ENCODE results near the gene RIN3.

RIN3 gene

DNA sequence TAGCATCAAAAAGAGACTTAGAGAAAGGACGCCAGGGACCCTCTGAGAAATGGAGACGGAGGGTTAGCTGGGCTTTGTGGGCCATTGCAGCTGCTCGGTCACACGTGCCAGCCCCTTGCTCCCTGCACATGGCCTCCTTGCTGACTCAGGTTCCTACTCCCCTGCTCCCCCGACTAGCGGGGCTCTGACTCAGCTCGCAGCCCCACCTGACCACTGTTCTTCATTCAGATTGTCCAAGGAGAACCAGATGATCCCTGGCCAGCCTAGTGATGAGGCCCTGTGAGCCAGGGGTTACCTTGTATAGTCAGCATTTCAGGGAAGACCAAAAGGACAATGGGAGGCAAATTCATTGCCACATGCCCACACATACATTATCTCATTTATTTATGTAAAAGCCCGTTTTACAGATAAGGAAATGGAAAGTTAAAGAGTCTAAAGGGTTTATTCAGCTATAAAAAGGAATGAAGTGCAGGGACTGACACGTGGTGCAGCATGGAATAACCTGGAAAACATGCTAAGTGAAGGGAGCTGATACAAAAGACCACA lies 131.5 kb downstream of the RIN3 start:
- H3K9ac ChIP-seq = peak overlapping the region in 1 of 11 experiments; percentile 16; a peak in 1 of 22 replicates
- peak overlapping the region in 5 of 11 experiments; percentile 23 to 100 (median 97); a peak in 11 of 22 replicates for H3K4me2 ChIP-seq
- no peaks in the 10 kb centered on the region for H4K20me1 ChIP-seq
- peaks cover 10 to 42% (median 21%) of the 10 kb centered on the region in 11 experiments; a peak in 18 of 22 replicates for H3K36me3 ChIP-seq
- H3K27ac ChIP-seq = peak overlapping the region in 6 of 11 experiments; percentile 23 to 99 (median 96); a peak in 10 of 22 replicates
- H3K27me3 ChIP-seq = no peaks in the 10 kb centered on the region
- H3K4me1 ChIP-seq = peaks cover 25 to 72% (median 56%) of the 10 kb centered on the region in 10 experiments
- TF ChIP-seq Cebpa-rat (IDR thresholded peaks at IDR 0.05) = no peak
- peaks cover 8 to 16% (median 11%) of the 10 kb centered on the region in 11 experiments for H3K9me3 ChIP-seq (replicated peaks in 1 of 11)
- H3K4me3 ChIP-seq = peak overlapping the region in 1 of 10 experiments; percentile 6; a peak in 1 of 20 replicates

DNA sequence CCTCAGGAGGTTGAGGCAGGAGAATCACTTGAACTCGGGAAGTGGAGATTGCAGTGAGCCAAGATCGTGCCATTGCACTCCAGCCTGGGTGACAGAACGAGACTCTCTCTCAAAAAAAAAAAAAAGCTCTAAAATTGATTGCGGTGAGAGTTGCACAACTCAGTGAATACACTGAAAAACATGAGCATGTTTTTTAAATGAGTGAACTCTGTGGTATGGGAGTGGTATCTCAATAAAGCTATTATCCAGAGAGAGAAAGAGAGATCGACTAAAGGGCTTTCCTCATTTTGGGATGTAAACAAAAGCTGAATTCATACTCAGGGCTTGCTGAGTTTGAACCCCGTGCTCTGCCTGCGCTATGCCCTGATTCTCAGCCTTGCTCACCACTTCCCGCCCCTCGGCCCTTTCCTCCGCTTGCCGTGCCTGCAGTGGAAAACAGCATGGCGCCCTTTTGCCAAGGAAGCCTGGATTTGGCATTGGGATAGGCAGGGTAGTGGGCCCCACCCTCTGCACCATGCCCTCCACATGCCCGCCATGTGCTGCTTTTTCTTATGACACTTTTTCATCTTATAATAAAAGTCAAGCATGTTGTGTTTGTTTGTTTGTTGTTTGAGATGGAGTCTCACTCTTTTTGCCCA lies 132.4 kb downstream of the RIN3 start:
- peak overlapping the region in 10 of 11 experiments; percentile 81 to 100 (median 96); a peak in 17 of 22 replicates for H3K4me2 ChIP-seq
- peak overlapping the region in 3 of 11 experiments; percentile 5 to 89 (median 34); a peak in 5 of 22 replicates for H3K9ac ChIP-seq
- peaks cover 34 to 79% (median 65%) of the 10 kb centered on the region in 10 experiments for H3K4me1 ChIP-seq
- no peaks in the 10 kb centered on the region for H4K20me1 ChIP-seq
- peak in 3 of 11 experiments; percentile 13 to 35 (median 34); a peak in 2 of 22 replicates for TF ChIP-seq Cebpa-rat (IDR thresholded peaks at IDR 0.05)
- H3K4me3 ChIP-seq = no peak overlapping the region; a peak in 1 of 20 replicates
- H3K27ac ChIP-seq = peak overlapping the region in 8 of 11 experiments; percentile 40 to 99 (median 94); a peak in 14 of 22 replicates
- H3K36me3 ChIP-seq = peaks cover 10 to 42% (median 21%) of the 10 kb centered on the region in 11 experiments; a peak in 18 of 22 replicates
- H3K9me3 ChIP-seq (replicated peaks in 1 of 11) = peaks cover 8 to 16% (median 11%) of the 10 kb centered on the region in 11 experiments
- no peaks in the 10 kb centered on the region for H3K27me3 ChIP-seq

- Histone ChIP-seq H4K20me1 (no peaks in the 10 kb centered on the region), H3K27me3 (peaks cover 0 to 3% (median 0%) of the 10 kb centered on the region in 11 experiments; a peak in 9 of 22 replicates), H3K36me3 (peaks cover 10 to 32% (median 21%) of the 10 kb centered on the region in 11 experiments; a peak in 18 of 22 replicates), H3K27ac (peak overlapping the region; percentile 45 to 99 (median 94); a peak in 21 of 22 replicates), H3K9me3 (replicated peaks in 1 of 11) (peaks cover 8 to 16% (median 11%) of the 10 kb centered on the region in 11 experiments), H3K4me3 (peak overlapping the region in 1 of 10 experiments; percentile 43; a peak in 1 of 20 replicates), H3K4me2 (peak overlapping the region; percentile 22 to 100 (median 96)), H3K9ac (peak overlapping the region in 10 of 11 experiments; percentile 1 to 93 (median 82); a peak in 16 of 22 replicates), H3K4me1 (peaks cover 45 to 75% (median 69%) of the 10 kb centered on the region in 10 experiments)
- TF ChIP-seq Cebpa-rat (IDR thresholded peaks at IDR 0.05) = no peak
Observed at GRCh38 chr14:92646952-92647796, 133.6 kb downstream of the RIN3 start.

DNA sequence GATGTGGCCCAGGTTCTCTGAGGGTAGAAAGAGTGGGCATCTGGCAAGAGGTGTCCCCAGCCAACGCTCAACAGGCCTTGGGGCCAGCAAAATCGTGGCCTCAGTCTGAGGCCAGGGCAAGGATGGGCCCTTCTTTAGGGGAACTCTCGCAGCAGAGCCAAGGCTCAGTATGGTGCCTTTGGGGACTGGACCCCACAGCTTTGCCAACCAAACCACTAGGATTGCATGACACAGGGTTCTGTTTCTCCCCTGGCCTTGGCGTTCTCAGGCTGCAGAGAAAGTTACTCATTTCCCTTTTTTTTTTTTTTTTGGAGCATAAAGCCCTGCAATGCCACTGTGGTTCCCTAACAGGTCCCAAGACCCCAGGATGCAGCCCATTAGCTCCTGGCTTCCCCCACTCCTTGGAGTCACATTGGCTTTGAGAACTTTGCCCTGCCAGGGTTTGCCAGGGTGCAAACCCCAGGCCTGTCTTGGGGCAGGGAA lies 134.3 kb downstream of the RIN3 start:
- Histone ChIP-seq H3K9me3 (replicated peaks in 1 of 11) (peaks cover 8 to 16% (median 11%) of the 10 kb centered on the region in 11 experiments), H4K20me1 (peaks cover 0 to 4% (median 0%) of the 10 kb centered on the region in 11 experiments; a peak in 3 of 22 replicates), H3K4me2 (peak overlapping the region; percentile 22 to 100 (median 96)), H3K4me3 (peak overlapping the region in 1 of 10 experiments; percentile 43; a peak in 4 of 20 replicates), H3K27ac (peak overlapping the region; percentile 45 to 99 (median 94); a peak in 21 of 22 replicates), H3K4me1 (peaks cover 52 to 75% (median 72%) of the 10 kb centered on the region in 10 experiments), H3K36me3 (peaks cover 10 to 25% (median 17%) of the 10 kb centered on the region in 11 experiments; a peak in 19 of 22 replicates), H3K9ac (peak overlapping the region; percentile 1 to 93 (median 82); a peak in 18 of 22 replicates), H3K27me3 (peaks cover 0 to 10% (median 5%) of the 10 kb centered on the region in 11 experiments; a peak in 12 of 22 replicates)
- TF ChIP-seq Cebpa-rat (IDR thresholded peaks at IDR 0.05) = peak in 7 of 11 experiments; percentile 12 to 68 (median 58); a peak in 8 of 22 replicates

DNA sequence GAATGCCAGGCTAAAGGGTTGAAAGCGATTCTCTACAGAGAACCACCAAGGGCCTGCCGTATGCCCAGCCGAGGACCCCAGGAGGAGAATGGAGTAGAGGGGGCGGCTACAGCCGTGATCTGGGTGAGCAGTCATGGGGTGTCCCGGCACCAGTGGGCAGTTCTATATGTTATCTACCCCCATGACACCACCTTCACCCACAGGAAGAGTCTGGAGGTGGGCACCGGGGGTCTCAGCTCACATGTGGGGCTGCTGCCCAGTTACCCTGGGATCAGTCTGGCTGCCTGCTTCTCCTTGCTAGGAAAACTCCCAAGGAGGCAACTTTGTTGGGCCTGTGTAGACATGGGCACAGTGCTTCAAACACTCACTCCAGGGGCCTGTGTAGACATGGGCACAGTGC lies 135.5 kb downstream of the RIN3 start:
- Histone ChIP-seq H4K20me1 (peaks cover 0 to 16% (median 0%) of the 10 kb centered on the region in 11 experiments; a peak in 4 of 22 replicates), H3K9me3 (replicated peaks in 1 of 11) (peaks cover 8 to 16% (median 11%) of the 10 kb centered on the region in 11 experiments), H3K27me3 (peaks cover 0 to 21% (median 11%) of the 10 kb centered on the region in 11 experiments; a peak in 14 of 22 replicates), H3K4me1 (peaks cover 56 to 87% (median 76%) of the 10 kb centered on the region in 10 experiments), H3K9ac (peak overlapping the region in 10 of 11 experiments; percentile 77 to 93 (median 85); a peak in 18 of 22 replicates), H3K4me2 (peak overlapping the region; percentile 73 to 100 (median 96); a peak in 21 of 22 replicates), H3K27ac (peak overlapping the region; percentile 78 to 99 (median 94)), H3K4me3 (no peak overlapping the region), H3K36me3 (peaks cover 10 to 26% (median 16%) of the 10 kb centered on the region in 11 experiments; a peak in 18 of 22 replicates)
- no peak for TF ChIP-seq Cebpa-rat (IDR thresholded peaks at IDR 0.05)

GRCh38 chr14:92649934-92650545 lies 136.5 kb downstream of the RIN3 start:
- peak; percentile 92 to 100 (median 99) for TF ChIP-seq Cebpa-rat (IDR thresholded peaks at IDR 0.05)
- H3K4me2 ChIP-seq = peak overlapping the region; percentile 73 to 100 (median 96)
- peaks cover 3 to 25% (median 10%) of the 10 kb centered on the region in 11 experiments; a peak in 18 of 22 replicates for H3K36me3 ChIP-seq
- H3K4me1 ChIP-seq = peaks cover 56 to 91% (median 74%) of the 10 kb centered on the region in 10 experiments
- peaks cover 0 to 26% (median under 1%) of the 10 kb centered on the region in 11 experiments; a peak in 8 of 22 replicates for H4K20me1 ChIP-seq
- peaks cover 5 to 8% (median 5%) of the 10 kb centered on the region in 11 experiments for H3K9me3 ChIP-seq (replicated peaks in 1 of 11)
- peak overlapping the region; percentile 78 to 99 (median 94) for H3K27ac ChIP-seq
- H3K27me3 ChIP-seq = peaks cover 0 to 24% (median 11%) of the 10 kb centered on the region in 11 experiments; a peak in 14 of 22 replicates
- peak overlapping the region in 7 of 10 experiments; percentile 4 to 95 (median 82); a peak in 11 of 20 replicates for H3K4me3 ChIP-seq
- H3K9ac ChIP-seq = peak overlapping the region; percentile 68 to 93 (median 83)

GRCh38 chr14:92650581-92651105 lies 137.1 kb downstream of the RIN3 start:
- peak overlapping the region; percentile 78 to 99 (median 94) for H3K27ac ChIP-seq
- H3K36me3 ChIP-seq = peaks cover 0 to 25% (median 5%) of the 10 kb centered on the region in 11 experiments; a peak in 9 of 22 replicates
- peaks cover 56 to 94% (median 74%) of the 10 kb centered on the region in 10 experiments for H3K4me1 ChIP-seq
- H4K20me1 ChIP-seq = peaks cover 0 to 32% (median 6%) of the 10 kb centered on the region in 11 experiments; a peak in 9 of 22 replicates
- TF ChIP-seq Cebpa-rat (IDR thresholded peaks at IDR 0.05) = no peak
- peaks cover 0 to 2% (median 0%) of the 10 kb centered on the region in 11 experiments; a peak in 5 of 22 replicates for H3K9me3 ChIP-seq (replicated peaks in 1 of 11)
- peak overlapping the region; percentile 68 to 93 (median 83) for H3K9ac ChIP-seq
- H3K4me2 ChIP-seq = peak overlapping the region; percentile 73 to 100 (median 96)
- H3K4me3 ChIP-seq = peak overlapping the region in 7 of 10 experiments; percentile 4 to 95 (median 82); a peak in 12 of 20 replicates
- peaks cover 0 to 24% (median 11%) of the 10 kb centered on the region in 11 experiments; a peak in 14 of 22 replicates for H3K27me3 ChIP-seq

Data from BLaER1 treated with 17β-estradiol and CSF1 and Interleukin-3, amounts not matched to agents 10 nM and 100 nM (cell line).